Lower leg skin (tissue), 3 donors: Measurements from ENCODE around the gene SLC51B.

Source experiments
- POLR2A ChIP-seq, 2 donors: fragments of 450-650 bp; IDR thresholded peaks; one replicate each; pipeline ENCODE4 v1.6.1; 2016 to 2017; ENCODE audit warnings: antibody characterized with exemption in 2 of 2, mild to moderate bottlenecking in 1 of 2, moderate library complexity in 1 of 2
- TF ChIP-seq, protein P1 (sequence below), 3 donors: fragments of 450-650 bp; IDR thresholded peaks; one replicate each; pipeline ENCODE4 v1.5.1; 2016; ENCODE audit warnings: antibody characterized with exemption in 3 of 3, mild to moderate bottlenecking in 3 of 3, moderate library complexity in 2 of 3

DNA sequence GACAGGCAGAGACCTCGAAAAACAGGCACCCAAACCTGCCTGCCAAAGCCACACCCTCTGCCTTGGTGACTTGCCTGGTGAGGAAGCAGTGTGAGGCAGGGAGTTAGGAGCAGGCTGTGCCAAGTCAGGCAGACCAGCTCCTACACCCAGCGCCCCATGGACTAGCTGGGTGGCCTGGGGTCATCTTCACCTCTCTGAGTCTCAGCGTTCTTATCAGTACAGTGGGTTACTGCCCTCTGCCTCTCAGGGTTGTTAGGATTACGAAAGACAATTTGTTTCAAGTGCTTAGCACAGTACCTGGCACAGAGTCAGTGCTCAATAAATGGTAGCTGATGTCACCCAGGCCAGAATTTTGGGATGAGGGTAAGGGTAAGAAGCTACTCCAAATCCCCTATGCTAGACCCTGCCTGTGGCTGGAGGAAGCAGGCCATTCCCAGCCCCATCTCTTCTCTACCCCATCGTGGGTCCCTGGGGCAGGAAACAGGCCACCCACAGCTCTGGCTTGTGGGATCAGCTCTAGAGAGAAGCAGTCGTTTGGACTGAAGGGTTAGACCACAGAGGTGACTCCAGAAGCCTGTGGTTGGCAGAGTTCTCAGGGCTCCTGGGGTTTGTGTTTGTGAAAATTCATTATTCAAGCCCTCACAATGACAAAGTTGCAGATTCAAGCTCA is 10.1 kb downstream of the SLC51B start:
- no peak for TF ChIP-seq POLR2A (IDR thresholded peaks at IDR 0.05)
- TF ChIP-seq, protein P1, sequence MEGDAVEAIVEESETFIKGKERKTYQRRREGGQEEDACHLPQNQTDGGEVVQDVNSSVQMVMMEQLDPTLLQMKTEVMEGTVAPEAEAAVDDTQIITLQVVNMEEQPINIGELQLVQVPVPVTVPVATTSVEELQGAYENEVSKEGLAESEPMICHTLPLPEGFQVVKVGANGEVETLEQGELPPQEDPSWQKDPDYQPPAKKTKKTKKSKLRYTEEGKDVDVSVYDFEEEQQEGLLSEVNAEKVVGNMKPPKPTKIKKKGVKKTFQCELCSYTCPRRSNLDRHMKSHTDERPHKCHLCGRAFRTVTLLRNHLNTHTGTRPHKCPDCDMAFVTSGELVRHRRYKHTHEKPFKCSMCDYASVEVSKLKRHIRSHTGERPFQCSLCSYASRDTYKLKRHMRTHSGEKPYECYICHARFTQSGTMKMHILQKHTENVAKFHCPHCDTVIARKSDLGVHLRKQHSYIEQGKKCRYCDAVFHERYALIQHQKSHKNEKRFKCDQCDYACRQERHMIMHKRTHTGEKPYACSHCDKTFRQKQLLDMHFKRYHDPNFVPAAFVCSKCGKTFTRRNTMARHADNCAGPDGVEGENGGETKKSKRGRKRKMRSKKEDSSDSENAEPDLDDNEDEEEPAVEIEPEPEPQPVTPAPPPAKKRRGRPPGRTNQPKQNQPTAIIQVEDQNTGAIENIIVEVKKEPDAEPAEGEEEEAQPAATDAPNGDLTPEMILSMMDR (IDR thresholded peaks at IDR 0.05): no peak
